MM.1S (cell line): Measurements from ENCODE around the gene ACOT2.

Experiments
- DNase-seq: peaks from one replicate; pipeline ENCODE4 v3.0.0-alpha.2; 2015
- H2AFZ ChIP-seq: fragments of 300-600 bp; sonication (generic); 2 replicates; pipeline ENCODE4 v1.6.0; 2016; ENCODE audit warnings: antibody characterized with exemption, low read length
- H3F3A ChIP-seq: fragments of 300-600 bp; sonication (generic); 2 replicates; pipeline ENCODE4 v1.6.1; 2016; ENCODE audit warnings: mild to moderate bottlenecking, antibody characterized with exemption, low read length, moderate library complexity, mixed read lengths; ENCODE audit not compliant: insufficient read depth
- H3K27ac ChIP-seq: fragments of 300-600 bp; sonication (generic); 2 replicates; pipeline ENCODE4 v1.5.1; 2016; ENCODE audit warnings: mild to moderate bottlenecking, low read length
- H3K27me3 ChIP-seq: fragments of 300-600 bp; sonication (generic); replicated peaks from 2 replicates; pipeline ENCODE4 v1.6.0; 2016; ENCODE audit warnings: low read length; ENCODE audit not compliant: insufficient read depth
- H3K36me3 ChIP-seq: fragments of 300-600 bp; sonication (generic); replicated peaks from 2 replicates; pipeline ENCODE4 v1.6.1; 2016; ENCODE audit warnings: mild to moderate bottlenecking, low read length, mixed read lengths; ENCODE audit not compliant: insufficient read depth
- H3K4me1 ChIP-seq: fragments of 300-600 bp; sonication (generic); 2 replicates; pipeline ENCODE4 v1.6.1; 2016; ENCODE audit warnings: low read length, mixed read lengths
- H3K4me2 ChIP-seq: fragments of 300-600 bp; sonication (generic); 2 replicates; pipeline ENCODE4 v1.6.0; 2016; ENCODE audit warnings: low read depth, low read length
- H3K4me3 ChIP-seq: fragments of 300-600 bp; sonication (generic); 2 replicates; pipeline ENCODE4 v1.5.1; 2016; ENCODE audit warnings: low read length, mixed read lengths
- H3K79me2 ChIP-seq: fragments of 300-600 bp; sonication (generic); 2 replicates; pipeline ENCODE4 v1.6.1; 2016; ENCODE audit warnings: mixed run types, low read length, mixed read lengths
- H3K9ac ChIP-seq: fragments of 300-600 bp; sonication (generic); 2 replicates; pipeline ENCODE4 v1.6.1; 2016; ENCODE audit warnings: low read length, mixed read lengths
- H3K9me2 ChIP-seq: fragments of 300-600 bp; sonication (generic); replicated peaks from 2 replicates; pipeline ENCODE4 v1.6.1; 2016; ENCODE audit warnings: mild to moderate bottlenecking, low read length, mixed read lengths; ENCODE audit not compliant: insufficient read depth
- H3K9me3 ChIP-seq: fragments of 300-600 bp; sonication (generic); replicated peaks from 2 replicates; pipeline ENCODE4 v1.6.1; 2016; ENCODE audit warnings: mild to moderate bottlenecking, low read length, mixed read lengths; ENCODE audit not compliant: insufficient read depth
- H4K20me1 ChIP-seq: fragments of 300-600 bp; sonication (generic); 2 replicates; pipeline ENCODE4 v1.6.1; 2016; ENCODE audit warnings: mild to moderate bottlenecking, low read length, moderate library complexity, mixed read lengths; ENCODE audit not compliant: insufficient read depth
- CTCF ChIP-seq: fragments of 300-600 bp; sonication (generic); IDR thresholded peaks from 2 replicates; pipeline ENCODE4 v1.5.1; 2016; ENCODE audit warnings: antibody characterized with exemption, low read length, mixed read lengths
- EZH2 ChIP-seq: fragments of 300-600 bp; sonication (generic); optimal IDR thresholded peaks from 2 replicates; pipeline ENCODE3; 2017; ENCODE audit warnings: low read depth, mild to moderate bottlenecking, antibody characterized with exemption, low read length, mixed read lengths
- EZH2phosphoT487 ChIP-seq: fragments of 300-600 bp; sonication (generic); IDR thresholded peaks from 2 replicates; pipeline ENCODE4 v1.6.1; 2018; ENCODE audit warnings: antibody characterized with exemption, low read length

ACOT2 gene

GRCh38 chr14:73623504-73624054 lies 54.6 kb downstream of the ACOT2 start:
- Histone ChIP-seq H3K4me2 (no peak overlapping the region), H3K4me1 (no peaks in the 10 kb centered on the region), H2AFZ (no peak overlapping the region), H4K20me1 (no peaks in the 10 kb centered on the region), H3K9ac (no peak overlapping the region), H3K27ac (no peak overlapping the region), H3K27me3 (no peaks in the 10 kb centered on the region), H3F3A (no peaks in the 10 kb centered on the region), H3K9me2 (no peaks in the 10 kb centered on the region), H3K9me3 (no peaks in the 10 kb centered on the region), H3K79me2 (no peaks in the 10 kb centered on the region), H3K36me3 (no peaks in the 10 kb centered on the region), H3K4me3 (no peak overlapping the region)
- DNase-seq, result no peak
- TF ChIP-seq EZH2phosphoT487, result no peak
- no peak for TF ChIP-seq CTCF
- no peak for TF ChIP-seq EZH2
